HCT116 (cell line): ENCODE measurements around the gene CCDC201. TPM values are rescaled to one million over a fixed set of nuclear protein-coding genes. Genes with fewer than 3 reads are reported as not detected.
"Not testable (repeated sequence)": the region's sequence is repeated elsewhere in the genome, so short reads cannot be mapped to it uniquely, and the experiment has no call there.

Experiments used
- ATAC-seq: fragments of 200-7000 bp; cut with Tn5 transposase; 2 replicates; pipeline ENCODE4 v1.9.1; 2020; ENCODE audit warnings: mild to moderate bottlenecking, moderate library complexity
- BruUV-seq: library from RNA; stranded (reverse); fragments of 400-500 nt; replicated peaks from 2 replicates; lab custom pipeline; 2021; lab: Mats Ljungman, UMichigan
- CTCF ChIA-PET: fragments of 300-600 bp; sonication (Branson Sonifier 250); formaldehyde crosslinking; loops from one replicate; lab custom pipeline; 2021; ENCODE audit warnings: antibody characterized with exemption; lab: Charles Lee
- POLR2A ChIA-PET: fragments of 300-600, 350-600 bp; sonication (Branson Sonifier 250); formaldehyde crosslinking; loops from one replicate; lab custom pipeline; 2021; ENCODE audit warnings: antibody characterized with exemption; lab: Charles Lee
- RAD21 ChIA-PET, 2 experiments: fragments of 300-600 bp; sonication (Branson Sonifier 250); formaldehyde crosslinking; loops; one replicate each; lab custom pipeline; 2023; ENCODE audit warnings: low total read pairs in 2 of 2; ENCODE audit not compliant: uncharacterized antibody in 2 of 2, unreplicated experiment in 2 of 2, low non-redundant PET in 1 of 2; lab: Charles Lee
- DNase-seq: peaks from one replicate; pipeline ENCODE4 v3.0.0-alpha.2; 2010; ENCODE audit warnings: low read depth, low spot score
- H2AFZ ChIP-seq: fragments of 200-600 bp; shearing (Covaris generic), sonication (generic); 2 replicates; pipeline ENCODE4 v1.6.1; 2017; ENCODE audit warnings: low read depth, mixed run types, mixed read lengths, antibody characterized with exemption, low read length; ENCODE audit not compliant: poor library complexity, severe bottlenecking
- H3K27ac ChIP-seq: 2 replicates; pipeline ENCODE4 v1.5.1; 2012; ENCODE audit warnings: low read depth, low read length
- H3K27me3 ChIP-seq: fragments of 200-600 bp; sonication (generic); 2 replicates; pipeline ENCODE4 v1.6.1; 2016; ENCODE audit warnings: mixed run types, low read length, mixed read lengths; ENCODE audit not compliant: insufficient read depth
- H3K36me3 ChIP-seq, 2 experiments: fragments of 200-500 bp in 1 of 2; fragments of 200-600 bp in 1 of 2; sonication (Bioruptor generic) in 1 of 2; sonication (generic) in 1 of 2; 2 replicates each; pipeline versions ENCODE4 v1.5.1 to v1.6.1; 2014 to 2016; ENCODE audit warnings: low read length in 2 of 2, inconsistent platforms in 1 of 2, mixed read lengths in 1 of 2, mixed run types in 1 of 2; ENCODE audit not compliant: insufficient read depth in 2 of 2, control insufficient read depth in 1 of 2
- H3K4me1 ChIP-seq, 2 experiments: fragments of 200-600 bp in 1 of 2; sonication (generic) in 1 of 2; 2 replicates each; pipeline versions ENCODE4 v1.5.1 to v1.6.1; 2012 to 2017; ENCODE audit warnings: low read length in 2 of 2, inconsistent platforms in 1 of 2, mild to moderate bottlenecking in 1 of 2, mixed read lengths in 1 of 2, mixed run types in 1 of 2, moderate library complexity in 1 of 2; ENCODE audit not compliant: insufficient read depth in 2 of 2, control insufficient read depth in 1 of 2
- H3K4me2 ChIP-seq: fragments of 200-600 bp; sonication (generic); 2 replicates; pipeline ENCODE4 v1.6.1; 2017; ENCODE audit warnings: mixed run types, low read length, mixed read lengths
- H3K4me3 ChIP-seq, 2 experiments: fragments of 200-600 bp in 1 of 2; sonication (generic) in 1 of 2; replicated peaks in 1 of 2; 2 replicates each; pipeline ENCODE4 v1.5.1; 2011 to 2016; ENCODE audit warnings: low read length in 2 of 2, control low read depth in 1 of 2, low read depth in 1 of 2, mild to moderate bottlenecking in 1 of 2, mixed read lengths in 1 of 2, mixed run types in 1 of 2
- H3K79me2 ChIP-seq: fragments of 200-600 bp; sonication (generic); 2 replicates; pipeline ENCODE4 v1.6.1; 2017; ENCODE audit warnings: mild to moderate bottlenecking, mixed run types, low read length, moderate library complexity, mixed read lengths; ENCODE audit not compliant: insufficient read depth
- H3K9ac ChIP-seq: fragments of 200-600 bp; sonication (generic); 2 replicates; pipeline ENCODE4 v1.6.1; 2016; ENCODE audit warnings: low read length, mixed read lengths
- H3K9me2 ChIP-seq: fragments of 200-600 bp; sonication (generic), shearing (Covaris generic); 2 replicates; pipeline ENCODE4 v1.6.1; 2017; ENCODE audit warnings: mixed run types, mild to moderate bottlenecking, moderate library complexity; ENCODE audit not compliant: insufficient read depth
- H3K9me3 ChIP-seq, 2 experiments: fragments of 200-500 bp in 1 of 2; fragments of 200-600 bp in 1 of 2; sonication (Bioruptor generic) in 1 of 2; sonication (generic) in 1 of 2; 2 replicates each; pipeline ENCODE4 v1.6.1; 2014 to 2017; ENCODE audit warnings: low read length in 2 of 2, mixed read lengths in 2 of 2, inconsistent platforms in 1 of 2, low read depth in 1 of 2, mild to moderate bottlenecking in 1 of 2, mixed run types in 1 of 2, moderate library complexity in 1 of 2; ENCODE audit not compliant: control insufficient read depth in 1 of 2, insufficient read depth in 1 of 2
- H4K20me1 ChIP-seq: fragments of 200-600 bp; sonication (generic), shearing (Covaris generic); 2 replicates; pipeline ENCODE4 v1.6.1; 2017; ENCODE audit warnings: mixed run types, mild to moderate bottlenecking, moderate library complexity; ENCODE audit not compliant: insufficient read depth
- intact Hi-C: fragments of 100-400 bp; cut with micrococcal nuclease; formaldehyde crosslinking; loops from 2 replicates; pipeline ENCODE4 v1.10.0; 2022
- total RNA-seq: library from RNA; stranded (reverse); gene quantifications from one replicate; pipeline ENCODE4 v1.2.1, GENCODE V29; 2021; ENCODE audit not compliant: unreplicated experiment

Gene CCDC201
- total RNA-seq, 1 experiment from 2014 or later: not detected

GRCh38 chr7:45826550-45826949 lies 46.3 kb downstream of the CCDC201 start:
- BruUV-seq, H3K27ac ChIP-seq, H4K20me1 ChIP-seq, H3K36me3 ChIP-seq, H2AFZ ChIP-seq, H3K4me1 ChIP-seq, H3K9ac ChIP-seq, RAD21 ChIA-PET, H3K9me3 ChIP-seq, DNase-seq, H3K27me3 ChIP-seq, CTCF ChIA-PET, ATAC-seq, intact Hi-C loops, H3K4me2 ChIP-seq, POLR2A ChIA-PET, H3K9me2 ChIP-seq, H3K4me3 ChIP-seq, H3K79me2 ChIP-seq: not testable (repeated sequence)

GRCh38 chr7:45818763-45819162 lies 54.1 kb downstream of the CCDC201 start:
- RAD21 ChIA-PET, H2AFZ ChIP-seq, H3K27ac ChIP-seq, CTCF ChIA-PET, H3K4me2 ChIP-seq, H3K4me3 ChIP-seq, ATAC-seq, H4K20me1 ChIP-seq, H3K27me3 ChIP-seq, H3K36me3 ChIP-seq, BruUV-seq, intact Hi-C loops, POLR2A ChIA-PET, DNase-seq, H3K4me1 ChIP-seq, H3K79me2 ChIP-seq, H3K9ac ChIP-seq, H3K9me2 ChIP-seq, H3K9me3 ChIP-seq: not testable (repeated sequence)

DNA sequence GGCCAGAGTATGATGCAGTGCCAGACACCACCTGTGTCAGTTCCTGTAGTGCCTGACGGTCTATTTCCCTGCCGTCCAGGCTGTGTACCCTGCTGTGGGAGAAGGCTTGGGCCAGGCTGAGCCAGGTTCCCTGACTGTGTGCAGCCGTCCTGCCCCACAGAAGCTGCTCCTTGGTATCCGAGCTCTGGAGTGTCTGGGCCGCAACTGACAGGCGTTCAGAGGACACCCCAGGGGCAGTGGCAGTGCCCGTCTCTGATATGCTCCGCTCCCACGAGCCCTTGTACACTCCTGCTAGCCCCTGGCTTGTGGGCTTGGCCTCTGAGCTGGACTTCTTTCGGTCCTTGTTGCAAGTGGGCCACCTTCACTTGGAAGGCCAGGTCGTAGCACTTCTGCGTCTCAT lies 55.0 kb downstream of the CCDC201 start:
- RAD21 ChIA-PET, H3K79me2 ChIP-seq, POLR2A ChIA-PET, H3K4me2 ChIP-seq, H3K36me3 ChIP-seq, H3K9me3 ChIP-seq, intact Hi-C loops, H3K9me2 ChIP-seq, H4K20me1 ChIP-seq, H3K4me1 ChIP-seq, ATAC-seq, H3K9ac ChIP-seq, H3K4me3 ChIP-seq, H3K27ac ChIP-seq, DNase-seq, H3K27me3 ChIP-seq, BruUV-seq, CTCF ChIA-PET, H2AFZ ChIP-seq: not testable (repeated sequence)

DNA sequence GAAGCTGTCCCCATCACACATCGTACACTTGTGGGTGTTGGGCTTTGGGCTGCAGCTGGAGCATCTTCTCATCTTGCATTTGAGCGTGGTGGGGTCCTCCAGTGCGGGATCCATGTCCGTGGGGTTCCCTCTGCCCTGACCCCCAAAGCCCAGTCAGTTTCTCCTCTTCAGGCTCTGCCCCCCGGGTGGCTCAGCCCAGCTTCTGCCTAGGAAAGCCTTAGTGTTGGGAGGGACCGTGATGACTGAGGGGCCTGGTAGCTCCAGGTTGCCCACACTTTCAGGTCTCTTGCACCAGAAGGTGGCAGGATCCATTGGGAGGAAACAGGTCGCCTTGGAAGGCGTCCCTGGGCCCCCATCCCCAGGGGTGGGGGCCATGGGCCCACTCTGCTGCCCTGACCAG lies 55.9 kb downstream of the CCDC201 start:
- H3K27me3 ChIP-seq, H3K4me2 ChIP-seq, H3K27ac ChIP-seq, H3K4me3 ChIP-seq, H3K79me2 ChIP-seq, H2AFZ ChIP-seq, ATAC-seq, DNase-seq, H3K9me3 ChIP-seq, H3K9ac ChIP-seq, H4K20me1 ChIP-seq, RAD21 ChIA-PET, H3K9me2 ChIP-seq, CTCF ChIA-PET, BruUV-seq, H3K36me3 ChIP-seq, POLR2A ChIA-PET, H3K4me1 ChIP-seq, intact Hi-C loops: not testable (repeated sequence)
